GM18507 (cell line): ENCODE results near the gene CORO7.
A peak's percentile ranks its signal among the peaks of the same experiment; 100 is the strongest.

Experiments
- DNase-seq: peaks from one replicate; pipeline ENCODE4 v3.0.0; 2011; ENCODE audit warnings: low read depth; ENCODE audit not compliant: insufficient read length; ENCODE audit errors: extremely low spot score
- FAIRE-seq: peaks from 2 replicates; lab custom pipeline; 2011; peaks lifted over from hg19 to GRCh38; lab: Jason Lieb, UNC

The CORO7 gene

DNA sequence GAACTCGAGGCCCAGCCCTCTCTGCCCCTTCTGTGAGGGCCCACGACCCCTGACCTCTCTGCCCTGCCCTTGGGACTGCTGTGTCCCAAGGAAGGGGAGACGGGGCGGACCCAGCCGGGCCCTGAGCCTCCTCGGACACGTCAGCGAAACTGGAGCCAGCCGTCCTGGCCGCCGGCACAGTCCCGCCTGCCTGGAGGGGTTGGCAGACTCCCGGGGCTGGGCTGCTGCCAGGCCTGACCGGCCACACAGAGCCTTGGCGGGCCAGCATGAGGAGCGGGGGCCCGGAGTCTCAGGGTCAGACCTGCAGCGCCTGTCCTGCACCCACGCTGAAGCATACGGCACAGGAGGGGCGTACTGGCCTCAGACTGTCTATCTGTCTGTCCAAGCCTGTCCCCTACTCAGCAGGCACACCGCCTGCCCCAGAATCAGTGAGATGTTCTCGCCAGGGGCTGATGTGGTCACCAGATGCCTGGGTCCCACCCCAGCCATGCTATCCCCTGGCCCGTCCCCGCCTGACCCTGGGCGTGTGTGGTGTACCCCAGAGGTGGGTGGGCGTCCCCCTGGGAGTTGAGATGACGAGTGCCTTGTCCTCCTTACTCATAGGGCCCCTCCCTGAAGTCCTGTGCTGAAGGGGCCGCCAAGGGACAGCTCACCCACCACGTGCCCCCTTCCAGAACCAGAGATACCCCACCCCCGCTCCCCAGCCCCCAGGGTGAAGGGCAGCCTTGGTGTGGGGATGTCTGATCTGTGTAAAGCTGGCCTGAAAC is 40.1 kb downstream of the CORO7 start:
- no peak for FAIRE-seq
- DNase-seq, result no peak

DNA sequence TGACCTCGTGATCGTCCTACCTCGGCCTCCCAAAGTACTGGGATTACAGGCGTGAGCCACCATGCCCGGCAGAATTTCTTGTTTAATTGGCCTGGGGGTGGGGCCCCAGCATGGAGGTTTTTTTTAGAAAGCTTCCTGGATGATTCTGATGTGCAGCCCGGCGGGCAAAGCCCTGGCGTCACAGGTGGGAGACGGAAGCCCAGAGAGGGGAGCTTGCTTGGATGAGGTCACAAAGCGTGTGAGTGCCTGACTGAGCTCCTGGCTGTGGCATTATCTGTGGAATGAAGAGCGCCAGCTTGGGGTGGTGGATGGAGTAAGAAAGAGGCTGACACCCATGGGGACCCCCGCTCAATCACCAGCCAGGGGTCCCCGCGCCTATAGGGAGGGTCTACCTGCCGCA is 40.7 kb downstream of the CORO7 start:
- FAIRE-seq, result no peak
- DNase-seq, result no peak

DNA sequence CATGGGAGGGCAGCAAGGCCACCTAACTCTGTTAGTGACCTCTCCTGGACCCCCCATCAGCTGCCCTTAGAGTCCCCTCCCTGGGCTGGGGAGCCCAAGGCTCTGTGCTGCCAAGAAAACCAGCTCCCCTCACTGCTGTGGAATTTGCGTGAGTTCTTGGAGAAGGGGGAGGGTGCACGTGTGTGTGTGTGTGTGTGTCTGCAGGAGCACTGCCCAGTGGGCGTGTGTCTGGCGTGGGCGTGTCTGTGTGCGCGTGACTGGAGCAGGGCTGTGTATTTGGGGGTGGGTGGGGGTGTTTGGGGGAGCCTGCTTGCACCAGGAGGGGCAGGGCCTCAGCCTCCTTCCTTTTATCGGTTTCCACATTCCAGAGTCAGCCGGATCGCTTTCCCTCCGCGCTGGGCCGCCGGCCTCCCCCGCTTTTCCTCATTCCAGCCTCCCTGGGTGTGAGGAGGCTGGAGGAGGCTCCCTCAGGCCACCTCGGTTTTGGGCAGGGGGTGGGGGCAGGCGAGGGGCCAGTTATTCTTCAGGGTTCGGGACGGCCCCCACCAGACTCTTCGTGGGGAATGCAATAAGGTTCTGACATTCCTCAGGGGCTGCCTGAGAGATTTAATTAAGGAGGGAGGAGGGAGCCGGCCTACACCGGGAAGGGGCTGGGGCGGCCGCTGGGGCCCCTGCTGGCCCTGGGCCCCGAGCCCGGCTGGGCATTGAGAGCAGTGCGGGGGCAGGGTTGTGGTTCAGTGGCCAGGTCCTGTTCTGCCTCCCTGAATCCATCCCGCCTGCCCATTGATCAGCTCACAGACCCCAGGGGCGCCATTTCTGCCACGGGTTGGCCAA is 42.3 kb downstream of the CORO7 start:
- no peak for DNase-seq
- FAIRE-seq, result no peak

DNA sequence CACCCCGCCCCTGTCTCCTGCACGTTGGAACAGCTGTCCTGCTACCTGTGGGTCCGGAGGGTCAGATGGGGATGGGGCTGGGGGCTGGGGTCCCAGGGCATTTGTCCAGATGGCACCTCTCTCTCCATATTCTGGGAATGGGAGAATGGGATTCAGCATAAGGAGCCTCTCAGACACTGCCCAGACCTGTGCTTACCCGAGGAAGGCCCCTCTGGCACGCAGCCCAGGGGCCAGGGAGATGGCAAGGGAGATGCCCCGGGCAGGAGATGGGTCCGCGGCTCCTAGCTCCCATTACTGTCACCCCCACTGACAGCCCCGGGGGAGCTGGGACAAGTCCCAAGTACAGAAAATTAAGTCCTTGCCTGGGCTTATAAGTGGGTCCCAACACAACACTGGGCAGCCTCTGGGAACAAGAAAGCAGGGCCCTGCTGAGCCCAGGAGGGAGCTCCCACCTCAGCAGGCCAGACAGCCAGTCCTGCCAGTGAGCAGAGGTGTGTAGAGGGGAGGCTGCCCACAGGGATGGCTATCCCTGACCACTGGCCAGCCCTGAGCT is 43.0 kb downstream of the CORO7 start:
- no peak for DNase-seq
- FAIRE-seq, result no peak

DNA sequence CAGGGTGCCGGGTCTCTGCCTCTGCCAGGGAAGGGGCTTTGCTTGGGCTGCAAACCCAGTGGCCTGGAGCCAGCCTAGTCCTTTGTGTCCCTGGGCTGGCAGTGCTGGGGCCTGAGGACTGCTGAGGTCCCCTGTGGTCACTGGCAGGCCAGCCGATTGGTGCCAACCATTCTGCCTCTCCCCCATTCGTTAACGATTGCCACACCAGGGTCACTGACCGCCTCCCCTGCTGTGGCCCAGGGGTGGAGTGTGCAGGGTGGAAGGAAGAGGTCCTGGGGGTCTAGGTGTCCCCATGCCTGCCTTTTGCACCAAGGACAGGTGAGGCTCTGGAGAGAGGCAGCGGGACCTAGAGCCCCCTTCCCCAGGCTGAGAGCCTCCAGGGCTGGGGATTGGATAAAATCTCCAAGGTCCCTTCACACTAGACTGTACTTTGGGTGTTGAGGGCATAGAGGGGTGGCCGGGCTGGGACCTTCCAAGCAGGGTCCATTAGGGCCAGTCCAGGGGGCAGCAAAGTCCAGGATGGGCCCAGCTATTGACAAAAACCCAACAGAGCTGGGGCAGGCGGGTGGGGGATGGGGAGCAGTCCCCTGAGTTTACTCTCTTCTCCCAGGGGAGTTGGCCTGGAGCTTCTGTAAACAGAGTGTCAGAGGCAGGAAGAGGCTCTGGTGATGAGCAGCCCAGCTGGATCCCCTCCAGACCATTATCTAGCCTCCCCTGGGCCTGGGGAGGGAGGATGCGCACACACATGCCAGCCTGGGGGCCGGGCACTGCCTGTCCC is 43.6 kb downstream of the CORO7 start:
- FAIRE-seq (no peak), DNase-seq (no peak)

DNA sequence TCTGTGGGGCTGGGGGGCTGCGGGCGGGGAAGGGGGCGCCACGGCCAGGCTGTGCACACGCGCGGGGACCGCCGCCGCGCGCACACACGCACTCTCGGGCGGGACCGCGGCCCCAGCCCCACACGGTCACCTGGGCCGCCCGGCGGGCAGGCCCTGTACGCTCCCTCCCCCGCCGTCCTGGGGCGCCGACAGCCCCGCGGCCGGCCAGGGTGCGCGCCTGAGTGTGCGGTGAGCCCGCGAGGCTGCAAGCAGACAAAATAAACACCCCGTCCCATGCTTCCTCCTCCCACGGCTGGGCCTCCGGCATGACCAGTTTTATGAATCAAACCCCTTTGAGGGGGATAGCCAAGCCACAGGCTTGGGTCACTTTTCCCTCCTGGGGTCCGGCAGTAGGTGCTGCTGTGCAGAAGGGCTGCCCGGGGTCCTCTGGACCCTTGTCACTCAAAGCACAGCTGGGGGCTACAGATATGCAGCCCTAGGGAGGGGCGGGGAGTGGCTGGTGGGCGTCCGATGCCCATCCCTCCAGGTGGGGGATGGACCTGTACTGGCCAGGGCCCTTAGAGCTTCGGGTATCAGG is 44.3 kb downstream of the CORO7 start:
- FAIRE-seq (no peak), DNase-seq (no peak)

DNA sequence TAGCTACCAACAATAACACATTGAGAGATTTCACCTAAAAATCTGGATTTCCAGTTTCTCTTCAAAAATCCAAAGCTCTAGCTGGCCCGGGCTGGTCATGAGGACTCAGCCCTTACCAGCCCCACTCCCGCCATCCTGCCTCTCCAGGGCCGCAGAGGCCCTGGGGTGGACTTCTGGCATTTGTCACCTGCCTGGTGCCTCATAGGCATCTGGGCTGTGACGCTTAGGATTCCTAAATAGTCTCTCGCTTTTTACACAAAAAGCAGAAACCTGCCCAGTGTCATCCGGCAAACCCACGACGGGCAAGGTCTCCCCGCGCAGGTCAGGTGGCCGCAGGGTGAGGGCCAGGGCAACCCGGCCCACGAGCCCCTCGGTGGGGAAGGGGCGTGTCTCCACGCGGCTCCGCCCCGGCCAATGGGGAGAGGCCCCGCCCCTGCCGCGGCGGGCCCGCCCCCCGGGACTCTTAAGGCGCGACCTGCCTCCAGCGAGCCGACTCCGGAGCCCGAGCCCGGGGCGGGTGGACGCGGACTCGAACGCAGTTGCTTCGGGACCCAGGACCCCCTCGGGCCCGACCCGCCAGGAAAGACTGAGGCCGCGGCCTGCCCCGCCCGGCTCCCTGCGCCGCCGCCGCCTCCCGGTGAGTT is 44.9 kb downstream of the CORO7 start, which contains the start of gene VASN:
TSS of gene VASN (plus strand) at position 492 of the 644 bp plus-strand sequence. CDS start 9,030 bp downstream, outside the sequence.
- FAIRE-seq (peak; percentile 66), DNase-seq (peak; percentile 75)

DNA sequence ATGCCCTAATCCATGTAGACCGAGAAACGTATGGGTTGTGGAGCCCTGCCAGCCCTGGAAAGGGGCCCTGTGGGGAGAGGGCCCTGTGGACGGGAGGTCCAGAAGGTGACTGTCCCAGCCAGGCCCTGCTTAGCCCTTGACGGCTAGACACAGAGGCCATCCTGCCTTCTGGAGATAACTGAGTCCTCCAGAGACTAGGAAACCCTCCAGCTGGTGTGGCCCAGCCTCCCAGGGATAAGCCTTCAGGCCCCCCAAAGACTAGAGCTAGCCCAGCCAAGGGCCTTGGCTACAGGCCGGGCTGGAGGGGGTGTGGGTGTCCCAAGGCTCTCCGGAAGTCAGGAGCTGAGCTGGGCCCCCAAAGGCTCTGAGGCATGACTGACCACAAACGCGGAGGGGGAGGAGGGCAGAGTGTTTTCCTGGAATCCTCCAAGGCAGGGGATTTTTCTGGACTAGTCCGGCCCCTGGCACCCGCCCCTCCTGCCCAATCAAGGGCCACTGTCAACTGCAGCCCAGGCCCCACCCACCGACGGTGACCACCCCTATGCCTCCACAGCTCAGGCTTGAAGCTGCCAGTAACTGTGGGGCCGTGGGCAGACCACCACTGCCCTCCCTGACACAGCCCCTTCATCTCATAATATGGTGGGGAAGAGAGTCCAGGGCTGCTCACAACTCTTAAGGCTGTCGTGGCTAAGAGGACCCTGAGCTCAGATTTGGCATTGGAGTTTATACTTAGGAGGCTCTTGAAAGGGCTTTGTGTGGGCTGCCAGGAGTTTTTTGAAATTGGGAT is 45.6 kb downstream of the CORO7 start:
- no peak for DNase-seq
- no peak for FAIRE-seq

DNA sequence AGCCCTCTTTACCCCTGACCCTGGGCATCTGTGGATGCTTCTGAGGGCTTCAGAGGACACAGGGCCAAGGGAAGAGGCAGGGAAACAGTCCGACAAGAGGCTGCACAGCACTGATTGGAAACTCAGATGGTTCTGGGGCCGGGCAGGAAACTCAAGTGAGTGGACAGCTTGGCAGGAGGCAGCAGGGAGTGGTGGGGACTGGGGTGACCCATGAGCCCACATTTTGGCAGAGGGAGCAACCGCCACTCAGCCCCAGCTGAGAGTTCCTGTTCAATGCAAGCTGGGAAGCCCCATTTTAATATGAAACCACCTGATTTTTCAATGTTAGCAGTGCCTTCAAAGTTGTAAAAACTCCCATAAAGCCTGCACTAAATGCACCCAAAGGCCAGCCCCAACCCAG is 46.2 kb downstream of the CORO7 start:
- DNase-seq, result no peak
- FAIRE-seq, result no peak

DNA sequence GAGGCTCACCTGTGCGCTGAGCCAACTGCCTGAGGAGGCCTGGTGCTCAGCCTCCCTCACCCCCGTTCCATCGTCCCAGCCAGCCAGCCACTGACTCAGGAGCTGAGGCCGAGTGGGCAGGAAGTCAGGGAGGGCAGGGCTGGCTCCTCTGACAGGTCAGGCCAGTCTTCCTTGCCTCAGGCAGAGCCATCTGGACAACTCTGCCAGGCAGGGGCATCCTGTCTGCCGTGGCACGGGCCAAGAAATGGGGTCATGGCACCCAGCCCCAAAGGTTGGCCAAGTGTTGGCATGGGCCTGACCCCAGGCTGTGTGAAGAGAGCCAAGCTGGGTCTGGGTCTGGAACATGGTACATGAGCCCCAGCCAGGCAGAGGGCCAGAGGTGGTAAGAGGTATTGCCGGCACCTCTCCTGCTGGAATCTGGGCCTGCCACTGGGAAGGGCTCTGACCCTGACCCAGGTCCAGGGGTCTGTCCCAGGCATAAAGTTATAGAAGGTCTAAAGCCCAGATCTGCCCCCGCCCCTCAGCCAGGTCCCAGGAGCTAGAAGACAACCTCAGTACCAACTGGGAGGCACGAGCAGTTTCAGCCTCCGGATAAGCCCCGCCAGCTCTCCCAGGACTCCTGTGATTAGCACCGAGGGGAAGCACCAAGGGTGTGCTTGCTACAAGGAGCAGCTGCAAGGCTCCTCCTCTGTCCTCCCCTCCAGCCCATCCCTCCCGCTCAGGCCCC is 47.2 kb downstream of the CORO7 start:
- FAIRE-seq (no peak), DNase-seq (no peak)

DNA sequence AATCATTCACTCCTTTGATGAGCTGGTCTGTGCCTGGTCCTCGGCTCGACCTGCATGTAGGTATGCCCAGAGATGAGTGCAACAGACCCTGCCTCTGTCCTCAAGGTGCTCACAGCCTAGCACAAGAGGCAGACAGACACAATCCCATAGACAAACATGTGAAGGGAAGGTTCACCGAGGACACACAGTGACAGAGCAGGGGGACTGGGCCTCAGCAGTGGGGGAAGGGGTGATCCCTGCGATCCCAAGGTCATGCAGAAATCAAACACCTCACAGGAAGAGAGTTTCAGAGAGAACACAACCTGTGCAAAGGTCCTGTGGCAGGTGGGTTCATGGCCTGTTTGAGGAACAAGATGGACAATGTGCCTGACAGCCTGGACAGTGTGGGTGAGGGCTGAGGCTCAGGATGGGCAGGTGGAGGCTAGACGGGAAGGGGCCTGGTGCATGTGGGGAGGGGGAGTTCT is 49.0 kb downstream of the CORO7 start:
- DNase-seq, result no peak

DNA sequence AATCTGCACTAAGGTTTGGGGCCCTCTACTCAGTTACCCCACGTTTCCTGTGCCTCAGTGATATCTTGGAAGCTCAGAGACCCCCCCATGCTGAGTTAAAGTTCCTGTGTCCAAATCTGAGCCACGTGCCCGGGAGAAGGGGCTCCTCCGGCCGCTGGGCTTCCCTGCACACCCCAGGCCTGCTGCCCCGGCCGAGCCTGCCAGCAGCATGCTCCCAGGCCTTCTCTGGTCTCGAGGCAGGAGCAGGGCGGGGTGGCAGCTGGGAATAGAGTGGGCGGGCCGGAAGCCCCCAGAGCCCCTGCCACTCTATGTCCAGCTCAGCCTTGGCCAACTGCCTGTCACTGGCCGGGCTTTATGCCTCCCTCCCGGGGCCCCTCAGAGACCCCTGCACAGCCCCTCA is 50.4 kb downstream of the CORO7 start:
- FAIRE-seq (no peak), DNase-seq (no peak)

More for the DNA sequence above, 49.0 kb downstream of the CORO7 start:
- no peak for FAIRE-seq

DNA sequence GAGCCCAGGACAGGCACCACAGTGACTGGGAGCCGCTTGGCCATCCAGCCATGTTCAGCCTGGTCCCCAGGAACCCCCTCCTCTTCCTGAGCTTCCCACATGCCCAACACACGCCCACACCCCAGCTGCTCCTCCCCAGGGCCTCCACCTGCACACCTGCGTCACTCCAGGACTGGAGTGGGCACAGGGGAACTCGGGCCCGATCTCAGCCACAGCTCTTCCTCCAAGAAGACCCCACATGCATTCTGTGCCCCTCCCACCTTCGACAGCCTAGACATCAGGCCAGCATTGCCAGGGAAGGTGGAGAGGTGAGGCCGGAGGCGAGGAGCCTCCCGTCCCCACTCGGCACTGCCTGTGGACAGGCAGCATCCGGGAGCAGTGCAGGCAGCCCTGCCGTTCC is 50.8 kb downstream of the CORO7 start:
- no peak for FAIRE-seq
- no peak for DNase-seq

DNA sequence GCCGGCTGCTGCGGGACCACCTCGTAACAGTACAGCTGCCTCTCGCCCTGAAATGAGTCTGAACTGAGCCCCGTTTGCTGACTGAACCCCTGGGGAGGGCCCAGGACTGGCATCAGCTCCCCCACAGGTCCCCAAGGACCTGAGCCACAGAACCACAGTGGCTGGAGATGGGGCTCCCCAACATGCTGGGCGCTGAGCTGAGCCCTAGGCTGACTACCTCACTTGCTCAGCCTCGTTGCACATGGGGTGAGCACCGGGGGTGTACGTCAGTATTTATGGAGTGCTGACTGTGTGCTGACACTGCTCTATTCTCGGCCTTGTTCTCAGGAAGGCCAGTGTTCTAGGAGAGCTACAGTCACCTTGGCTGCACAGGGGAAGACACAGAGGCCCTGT is 51.4 kb downstream of the CORO7 start:
- DNase-seq, result no peak
- FAIRE-seq, result peak; percentile 84

DNA sequence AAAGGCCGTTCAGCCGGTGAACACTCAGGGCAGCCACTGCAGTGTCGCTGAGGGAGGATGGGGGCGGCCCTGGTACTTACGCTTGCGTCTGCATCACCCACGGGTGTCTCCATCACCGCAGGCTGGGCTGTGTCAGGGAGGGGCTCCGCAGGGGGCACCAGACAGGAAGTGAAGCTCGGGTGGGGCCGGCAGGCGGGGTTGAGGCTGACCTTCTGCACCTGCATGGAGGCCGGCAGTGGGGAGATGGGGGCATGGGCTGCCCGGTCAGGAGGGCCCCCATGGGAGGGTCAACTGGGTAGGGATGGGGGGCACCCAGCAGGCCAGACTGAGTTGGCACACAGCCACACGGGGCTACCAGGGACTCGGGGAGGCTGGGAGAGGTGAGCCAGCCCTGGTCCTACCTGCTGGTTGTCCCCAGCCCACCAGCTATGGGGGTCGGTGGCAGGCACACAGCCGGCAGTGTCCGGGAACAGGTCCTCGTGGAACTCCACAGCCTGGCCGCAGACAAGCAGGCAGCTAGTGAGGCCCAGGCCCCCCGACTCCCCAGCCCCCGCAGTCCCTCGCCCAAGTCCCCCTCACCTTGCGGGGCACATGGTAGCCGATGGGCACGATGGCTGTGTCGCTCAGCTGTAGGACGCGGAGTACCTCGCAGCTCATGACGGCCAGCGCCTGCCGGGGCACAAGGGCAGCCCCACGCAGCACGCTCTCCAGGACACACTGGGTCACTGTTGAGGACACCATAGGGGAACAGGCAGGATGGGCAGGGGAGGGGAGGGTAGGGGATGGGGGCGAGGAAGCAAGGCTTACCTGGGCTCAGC is 52.0 kb downstream of the CORO7 start:
- no peak for DNase-seq
- FAIRE-seq, result no peak

DNA sequence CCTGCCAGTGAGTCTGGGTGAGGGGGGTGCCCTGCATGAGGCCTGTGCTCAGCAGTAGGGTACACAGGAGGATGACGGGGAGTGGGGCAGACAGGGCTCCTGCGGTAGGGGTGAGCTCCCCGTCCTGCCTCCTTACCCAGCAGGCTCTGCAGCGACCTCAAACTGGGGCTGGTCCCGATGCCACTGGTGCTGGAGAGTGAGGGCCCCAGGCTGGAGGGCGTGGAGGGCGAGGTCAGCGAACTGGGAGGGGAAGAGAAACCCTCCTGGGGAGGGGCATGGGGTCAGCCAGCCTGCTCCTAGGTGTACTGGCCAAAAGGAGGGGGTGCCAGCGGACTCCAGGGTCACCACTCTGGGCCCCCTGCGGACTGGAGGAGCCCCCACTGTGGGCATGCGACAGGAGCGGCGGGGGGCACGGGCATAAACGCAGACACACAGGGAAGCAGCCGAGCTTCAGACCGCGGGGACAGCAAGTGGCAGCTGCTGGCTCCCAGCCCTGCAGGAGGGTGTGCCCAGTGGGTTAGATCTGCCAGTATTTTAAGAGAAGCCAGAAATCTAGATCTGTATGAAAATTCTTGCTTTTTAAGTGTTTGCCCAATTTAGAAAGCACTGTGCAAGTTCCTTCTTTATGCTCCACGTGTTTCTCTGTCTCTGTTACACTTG is 53.8 kb downstream of the CORO7 start:
- DNase-seq (no peak), FAIRE-seq (no peak)
